Cardiac ventricle fibroblast (primary cell): ENCODE results near the gene PDS5B. TPM values are rescaled to one million over a fixed set of nuclear protein-coding genes. Genes with fewer than 3 reads are reported as not detected.

ENCODE experiments used
- total RNA-seq: library from RNA; depleted of rRNA; stranded (reverse); fragments of >200 nt; gene quantifications from 2 replicates; pipeline ENCODE4 v1.2.3, GENCODE V29; 2015

The PDS5B gene, protein sequence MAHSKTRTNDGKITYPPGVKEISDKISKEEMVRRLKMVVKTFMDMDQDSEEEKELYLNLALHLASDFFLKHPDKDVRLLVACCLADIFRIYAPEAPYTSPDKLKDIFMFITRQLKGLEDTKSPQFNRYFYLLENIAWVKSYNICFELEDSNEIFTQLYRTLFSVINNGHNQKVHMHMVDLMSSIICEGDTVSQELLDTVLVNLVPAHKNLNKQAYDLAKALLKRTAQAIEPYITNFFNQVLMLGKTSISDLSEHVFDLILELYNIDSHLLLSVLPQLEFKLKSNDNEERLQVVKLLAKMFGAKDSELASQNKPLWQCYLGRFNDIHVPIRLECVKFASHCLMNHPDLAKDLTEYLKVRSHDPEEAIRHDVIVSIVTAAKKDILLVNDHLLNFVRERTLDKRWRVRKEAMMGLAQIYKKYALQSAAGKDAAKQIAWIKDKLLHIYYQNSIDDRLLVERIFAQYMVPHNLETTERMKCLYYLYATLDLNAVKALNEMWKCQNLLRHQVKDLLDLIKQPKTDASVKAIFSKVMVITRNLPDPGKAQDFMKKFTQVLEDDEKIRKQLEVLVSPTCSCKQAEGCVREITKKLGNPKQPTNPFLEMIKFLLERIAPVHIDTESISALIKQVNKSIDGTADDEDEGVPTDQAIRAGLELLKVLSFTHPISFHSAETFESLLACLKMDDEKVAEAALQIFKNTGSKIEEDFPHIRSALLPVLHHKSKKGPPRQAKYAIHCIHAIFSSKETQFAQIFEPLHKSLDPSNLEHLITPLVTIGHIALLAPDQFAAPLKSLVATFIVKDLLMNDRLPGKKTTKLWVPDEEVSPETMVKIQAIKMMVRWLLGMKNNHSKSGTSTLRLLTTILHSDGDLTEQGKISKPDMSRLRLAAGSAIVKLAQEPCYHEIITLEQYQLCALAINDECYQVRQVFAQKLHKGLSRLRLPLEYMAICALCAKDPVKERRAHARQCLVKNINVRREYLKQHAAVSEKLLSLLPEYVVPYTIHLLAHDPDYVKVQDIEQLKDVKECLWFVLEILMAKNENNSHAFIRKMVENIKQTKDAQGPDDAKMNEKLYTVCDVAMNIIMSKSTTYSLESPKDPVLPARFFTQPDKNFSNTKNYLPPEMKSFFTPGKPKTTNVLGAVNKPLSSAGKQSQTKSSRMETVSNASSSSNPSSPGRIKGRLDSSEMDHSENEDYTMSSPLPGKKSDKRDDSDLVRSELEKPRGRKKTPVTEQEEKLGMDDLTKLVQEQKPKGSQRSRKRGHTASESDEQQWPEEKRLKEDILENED (N-terminal part only)
- 23.7 and 26.0 TPM in 2 replicates for total RNA-seq

DNA sequence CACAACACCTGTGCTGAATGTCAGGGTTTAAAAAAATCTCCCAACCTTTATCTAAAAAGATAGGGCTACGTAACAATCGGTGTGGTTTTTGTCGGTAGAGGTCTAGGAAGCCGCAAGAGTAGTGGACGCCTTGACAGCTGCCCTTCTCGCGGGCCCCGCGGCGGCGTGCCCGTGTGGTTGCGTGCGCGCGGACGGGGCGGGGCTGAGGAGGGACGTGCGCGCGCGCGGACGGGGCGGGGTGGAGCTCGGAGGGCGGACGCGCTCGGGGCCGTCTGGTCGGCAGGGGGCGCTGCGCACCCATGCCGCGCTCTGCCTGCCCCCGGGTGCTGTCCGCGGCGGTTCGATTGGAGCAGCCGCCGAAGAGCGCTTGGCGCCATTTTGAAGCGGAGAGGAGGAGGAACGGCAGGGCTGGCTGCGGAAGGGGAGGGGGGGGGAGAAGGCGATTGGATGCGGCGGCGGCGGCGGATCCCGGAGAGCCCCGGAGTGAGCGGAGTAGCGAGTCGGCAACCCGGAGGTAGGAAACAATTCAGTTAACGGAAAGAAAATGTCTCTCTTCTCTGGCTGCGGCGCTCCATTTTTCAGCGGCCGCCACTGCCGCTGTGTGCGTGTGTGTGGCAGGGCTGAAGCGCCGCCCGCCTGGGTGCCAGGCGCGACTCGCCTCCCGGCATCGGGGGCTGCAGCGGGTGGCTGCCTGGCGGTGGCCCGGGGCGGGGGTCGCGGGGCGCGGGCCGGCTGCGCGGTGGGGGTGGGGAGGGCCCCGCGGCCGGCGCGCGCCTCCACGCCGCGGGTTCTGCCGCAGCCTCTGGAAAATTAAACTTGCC is at the start of gene PDS5B:
TSS of gene PDS5B (plus strand) at position 373 of the 821 bp plus-strand sequence. CDS start 62,321 bp downstream, outside the sequence.

GRCh38 chr13:32538621-32539246 is 47.5 kb upstream of the PDS5B start, which contains the start of gene N4BP2L2:
N4BP2L2 (minus strand) TSS chr13:32538795; CDS start chr13:32537027, 1,768 bp downstream.

Other genes with a start within 250 kb of the PDS5B start
- 5.4 and 6.9 TPM in 2 replicates for gene N4BP2L1, start 158.3 kb upstream of the PDS5B start, total RNA-seq
- 41.9 and 138 TPM in 2 replicates for gene N4BP2L2, start 47.7 kb upstream of the PDS5B start, total RNA-seq